WTC11 (cell line): Measurements from ENCODE around the gene ODAD4.

Source experiments
- TF ChIP-seq, protein P1 (sequence below): sonication (generic); formaldehyde crosslinking; IDR thresholded peaks from 2 replicates; pipeline ENCODE4 v1.8.0; 2022; ENCODE audit warnings: mild to moderate bottlenecking, missing genetic modification reagents
- TF ChIP-seq, protein P2 (sequence below): fragments of 200-600 bp; IDR thresholded peaks from 2 replicates; pipeline ENCODE4 v1.8.0; 2022; ENCODE audit warnings: antibody characterized with exemption

- TF ChIP-seq, protein P1, sequence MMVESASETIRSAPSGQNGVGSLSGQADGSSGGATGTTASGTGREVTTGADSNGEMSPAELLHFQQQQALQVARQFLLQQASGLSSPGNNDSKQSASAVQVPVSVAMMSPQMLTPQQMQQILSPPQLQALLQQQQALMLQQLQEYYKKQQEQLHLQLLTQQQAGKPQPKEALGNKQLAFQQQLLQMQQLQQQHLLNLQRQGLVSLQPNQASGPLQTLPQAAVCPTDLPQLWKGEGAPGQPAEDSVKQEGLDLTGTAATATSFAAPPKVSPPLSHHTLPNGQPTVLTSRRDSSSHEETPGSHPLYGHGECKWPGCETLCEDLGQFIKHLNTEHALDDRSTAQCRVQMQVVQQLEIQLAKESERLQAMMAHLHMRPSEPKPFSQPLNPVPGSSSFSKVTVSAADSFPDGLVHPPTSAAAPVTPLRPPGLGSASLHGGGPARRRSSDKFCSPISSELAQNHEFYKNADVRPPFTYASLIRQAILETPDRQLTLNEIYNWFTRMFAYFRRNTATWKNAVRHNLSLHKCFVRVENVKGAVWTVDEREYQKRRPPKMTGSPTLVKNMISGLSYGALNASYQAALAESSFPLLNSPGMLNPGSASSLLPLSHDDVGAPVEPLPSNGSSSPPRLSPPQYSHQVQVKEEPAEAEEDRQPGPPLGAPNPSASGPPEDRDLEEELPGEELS (CRISPR knock-in tag), result no peak
- TF ChIP-seq, protein P2, sequence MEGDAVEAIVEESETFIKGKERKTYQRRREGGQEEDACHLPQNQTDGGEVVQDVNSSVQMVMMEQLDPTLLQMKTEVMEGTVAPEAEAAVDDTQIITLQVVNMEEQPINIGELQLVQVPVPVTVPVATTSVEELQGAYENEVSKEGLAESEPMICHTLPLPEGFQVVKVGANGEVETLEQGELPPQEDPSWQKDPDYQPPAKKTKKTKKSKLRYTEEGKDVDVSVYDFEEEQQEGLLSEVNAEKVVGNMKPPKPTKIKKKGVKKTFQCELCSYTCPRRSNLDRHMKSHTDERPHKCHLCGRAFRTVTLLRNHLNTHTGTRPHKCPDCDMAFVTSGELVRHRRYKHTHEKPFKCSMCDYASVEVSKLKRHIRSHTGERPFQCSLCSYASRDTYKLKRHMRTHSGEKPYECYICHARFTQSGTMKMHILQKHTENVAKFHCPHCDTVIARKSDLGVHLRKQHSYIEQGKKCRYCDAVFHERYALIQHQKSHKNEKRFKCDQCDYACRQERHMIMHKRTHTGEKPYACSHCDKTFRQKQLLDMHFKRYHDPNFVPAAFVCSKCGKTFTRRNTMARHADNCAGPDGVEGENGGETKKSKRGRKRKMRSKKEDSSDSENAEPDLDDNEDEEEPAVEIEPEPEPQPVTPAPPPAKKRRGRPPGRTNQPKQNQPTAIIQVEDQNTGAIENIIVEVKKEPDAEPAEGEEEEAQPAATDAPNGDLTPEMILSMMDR, result no peak
Observed at GRCh38 chr17:41975099-41976083, 45.0 kb downstream of the ODAD4 start.
